GM18867 (cell line): ENCODE data around the gene SLC6A1.
A peak's percentile ranks its signal among the peaks of the same experiment; 100 is the strongest.
"Not testable (repeated sequence)": the region's sequence is repeated elsewhere in the genome, so short reads cannot be mapped to it uniquely, and the experiment has no call there.

Experiments used
- ATAC-seq: cut with Tn5 transposase; IDR thresholded peaks from one replicate; pipeline ENCODE4 v1.9.1; 2021; ENCODE audit warnings: mild to moderate bottlenecking, moderate library complexity; ENCODE audit not compliant: unreplicated experiment

SLC6A1 gene

GRCh38 chr3:11057655-11058054, 65.1 kb downstream of the SLC6A1 start:
- ATAC-seq = no peak

DNA sequence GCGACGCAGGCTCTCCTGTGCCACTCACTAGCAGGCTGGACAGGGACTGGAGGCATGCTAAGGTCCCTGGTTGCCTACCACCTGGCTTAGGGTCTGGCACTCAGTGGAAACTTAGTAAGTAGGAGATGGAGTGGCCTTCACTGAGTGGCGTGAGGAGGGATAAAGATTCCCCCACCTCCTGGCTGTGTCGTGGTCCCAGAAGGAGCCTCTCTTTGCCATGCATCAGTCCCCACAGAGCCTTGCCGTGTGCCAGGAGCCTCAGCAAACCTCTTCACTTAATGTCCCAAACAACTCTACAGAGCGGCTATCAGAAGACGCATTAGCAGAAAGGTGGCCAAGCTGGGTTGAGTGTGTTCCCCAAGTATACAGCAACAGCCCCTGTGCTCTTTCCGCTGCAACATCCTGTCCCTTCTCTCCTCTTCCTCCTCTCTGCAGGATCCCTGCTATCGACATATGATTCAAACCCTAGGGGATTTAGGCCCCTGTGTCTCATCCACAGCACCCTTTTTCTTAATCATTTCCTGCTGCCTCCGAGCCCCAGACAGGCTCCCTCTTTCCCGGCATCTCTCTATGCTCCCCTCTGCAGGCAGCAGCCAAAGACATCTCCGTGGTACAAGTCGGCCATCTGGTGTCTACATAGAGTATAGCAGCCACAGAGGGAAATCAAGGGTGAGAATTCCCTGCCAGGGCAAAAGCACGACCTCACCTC, 66.7 kb downstream of the SLC6A1 start:
- no peak for ATAC-seq

- ATAC-seq = no peak
These were observed 67.2 kb downstream of the SLC6A1 start for GRCh38 chr3:11059799-11060115.

DNA sequence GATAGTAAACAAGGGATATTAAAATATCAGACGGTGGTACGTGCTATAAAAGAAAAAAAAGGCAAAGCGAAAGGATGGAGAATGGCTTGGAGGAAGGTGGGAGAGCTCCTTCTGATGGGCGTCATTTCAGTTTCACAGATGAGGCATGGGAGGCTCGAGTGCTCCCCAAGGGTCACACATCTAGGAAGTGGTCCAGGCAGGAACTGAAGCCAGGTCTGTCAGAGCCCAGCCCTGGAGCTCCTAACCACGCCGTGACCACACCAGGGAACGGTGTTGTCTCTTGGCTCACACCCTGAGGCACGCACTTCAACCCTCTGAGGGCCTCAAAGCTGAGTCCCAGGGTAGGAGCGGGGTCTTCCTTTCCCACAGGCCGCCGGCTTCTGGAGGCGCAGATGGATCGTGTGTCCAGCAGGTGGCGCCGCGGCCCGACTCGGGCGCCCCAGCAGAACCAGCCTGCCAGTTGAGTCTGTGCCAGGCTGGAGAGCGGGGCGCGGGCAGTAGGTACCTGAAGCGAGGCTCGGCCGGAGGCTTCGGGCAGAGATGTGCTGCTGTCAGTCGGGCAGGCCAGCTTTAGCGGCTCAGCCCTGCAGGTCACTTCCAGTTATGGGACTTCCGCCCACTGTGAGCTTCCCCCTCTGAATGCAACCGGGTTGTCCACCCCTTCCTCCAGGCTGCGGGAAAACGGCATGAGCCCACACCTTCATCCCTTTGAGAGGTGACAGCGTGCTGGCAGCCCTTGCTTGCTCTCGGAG, 68.1 kb downstream of the SLC6A1 start:
- ATAC-seq = peak; percentile 46

- not testable (repeated sequence) for ATAC-seq
These were observed 68.8 kb downstream of the SLC6A1 start for GRCh38 chr3:11061268-11061871.

- ATAC-seq = no peak
These were observed 70.2 kb downstream of the SLC6A1 start for GRCh38 chr3:11062704-11063103.

DNA sequence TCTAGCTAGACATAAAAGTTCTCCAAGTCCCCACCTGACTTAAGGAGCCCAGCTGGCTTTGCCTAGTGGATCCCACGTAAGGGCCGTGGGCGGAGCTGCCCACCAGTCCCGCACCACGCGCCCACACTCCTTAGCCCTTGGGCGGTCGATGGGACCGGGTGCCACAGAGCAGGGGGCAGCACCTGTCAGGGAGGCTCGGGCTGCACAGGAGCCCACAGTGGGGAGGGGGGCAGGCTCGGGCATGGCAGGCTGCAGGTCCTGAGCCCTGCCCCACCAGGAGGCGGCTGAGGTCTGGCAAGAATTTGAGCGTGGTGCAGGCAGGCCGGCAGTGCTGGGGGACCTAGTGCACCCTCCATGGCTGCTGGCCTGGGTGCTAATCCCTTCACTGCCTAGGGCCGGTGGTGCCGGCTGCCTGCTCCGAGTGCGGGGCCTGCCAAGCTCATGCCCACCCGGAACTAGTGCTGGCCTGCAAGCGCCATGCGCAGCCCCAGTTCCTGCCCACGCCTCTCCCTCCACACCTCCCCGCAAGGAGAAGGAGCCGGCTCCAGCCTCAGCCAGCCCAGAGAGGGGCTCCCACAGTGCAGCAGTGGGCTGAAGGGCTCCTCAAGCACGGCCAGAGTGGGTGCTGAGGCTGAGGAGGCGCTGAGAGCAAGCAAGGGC, 78.7 kb downstream of the SLC6A1 start:
- ATAC-seq = no peak

DNA sequence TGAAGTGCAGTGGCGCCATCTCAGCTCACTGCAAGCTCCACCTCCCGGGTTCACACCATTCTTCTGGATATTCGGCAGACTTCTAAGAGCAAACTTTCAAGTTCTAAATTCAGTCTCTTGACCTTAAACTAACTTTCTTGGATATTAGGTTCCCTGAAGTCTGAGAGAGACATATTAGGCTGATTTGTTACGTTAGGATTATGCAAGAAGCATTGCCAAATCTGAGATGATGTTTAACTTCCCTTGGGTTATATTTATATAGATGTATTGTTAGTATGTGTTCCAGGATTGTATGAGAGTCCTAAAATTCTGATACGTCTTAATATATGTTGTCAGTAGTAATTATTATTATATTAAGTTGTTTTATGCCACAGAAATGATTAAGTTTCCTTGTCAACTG, 80.1 kb downstream of the SLC6A1 start:
- ATAC-seq = no peak

DNA sequence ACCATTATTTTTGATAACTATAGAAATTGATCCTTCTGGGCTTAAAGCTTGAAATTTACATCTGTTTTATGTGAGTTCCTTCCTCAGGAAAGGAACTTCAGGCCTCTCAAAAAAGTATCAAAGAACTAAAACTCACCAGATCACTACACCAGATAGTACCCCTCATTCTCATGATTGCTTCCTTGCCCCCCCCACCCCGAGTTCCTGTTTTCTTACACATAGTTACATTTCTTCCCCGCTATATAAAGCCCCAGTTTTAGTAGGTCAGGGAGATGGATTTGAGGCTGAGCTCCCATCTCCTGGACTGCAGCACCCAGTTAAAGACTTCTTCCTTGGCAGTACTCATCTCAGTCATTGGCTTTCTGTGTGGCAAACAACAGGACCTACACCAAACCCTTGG, 81.5 kb downstream of the SLC6A1 start:
- ATAC-seq = no peak

DNA sequence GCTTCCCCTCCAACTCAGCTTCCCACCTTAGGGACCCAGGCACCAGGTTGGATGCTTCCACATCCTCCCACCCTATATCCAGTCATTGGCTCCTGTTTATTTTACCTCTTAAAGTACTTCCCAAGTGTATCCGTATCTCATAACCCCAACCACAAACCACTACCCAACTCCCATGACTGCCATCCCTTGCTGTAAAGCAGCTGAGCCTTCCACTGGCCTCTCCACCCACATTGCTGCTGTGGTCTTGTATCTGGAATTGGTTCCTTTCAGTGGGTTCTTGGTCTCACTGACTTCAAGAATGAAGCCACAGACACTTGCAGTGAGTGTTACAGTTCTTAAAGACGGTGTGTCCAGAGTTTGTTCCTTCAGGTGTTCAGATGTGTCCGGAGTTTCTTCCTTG, 81.9 kb downstream of the SLC6A1 start:
- ATAC-seq = no peak

DNA sequence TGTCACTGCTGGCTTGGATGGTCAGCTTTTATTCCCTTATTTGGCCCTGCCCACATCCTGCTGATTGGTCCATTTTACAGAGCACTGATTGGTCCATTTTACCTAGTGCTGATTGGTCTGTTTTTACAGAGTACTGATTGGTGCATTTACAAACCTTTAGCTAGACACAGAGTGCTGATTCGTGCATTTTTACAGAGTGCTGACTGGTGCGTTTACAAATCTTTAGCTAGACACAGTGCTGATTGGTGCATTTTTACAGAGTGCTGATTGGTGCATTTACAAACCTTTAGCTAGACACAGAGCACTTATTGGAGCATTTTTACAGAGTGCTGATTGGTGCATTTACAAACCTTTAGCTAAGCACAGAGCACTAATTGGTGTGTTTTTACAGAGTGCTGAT, 82.6 kb downstream of the SLC6A1 start:
- ATAC-seq = not testable (repeated sequence)

GRCh38 chr3:11076711-11077110, 84.2 kb downstream of the SLC6A1 start:
- no peak for ATAC-seq

GRCh38 chr3:11077466-11077865, 84.9 kb downstream of the SLC6A1 start:
- ATAC-seq = no peak

- no peak for ATAC-seq
These were observed 86.4 kb downstream of the SLC6A1 start for GRCh38 chr3:11078826-11079515.

- ATAC-seq = no peak
These were observed 87.9 kb downstream of the SLC6A1 start for GRCh38 chr3:11080492-11080891.

DNA sequence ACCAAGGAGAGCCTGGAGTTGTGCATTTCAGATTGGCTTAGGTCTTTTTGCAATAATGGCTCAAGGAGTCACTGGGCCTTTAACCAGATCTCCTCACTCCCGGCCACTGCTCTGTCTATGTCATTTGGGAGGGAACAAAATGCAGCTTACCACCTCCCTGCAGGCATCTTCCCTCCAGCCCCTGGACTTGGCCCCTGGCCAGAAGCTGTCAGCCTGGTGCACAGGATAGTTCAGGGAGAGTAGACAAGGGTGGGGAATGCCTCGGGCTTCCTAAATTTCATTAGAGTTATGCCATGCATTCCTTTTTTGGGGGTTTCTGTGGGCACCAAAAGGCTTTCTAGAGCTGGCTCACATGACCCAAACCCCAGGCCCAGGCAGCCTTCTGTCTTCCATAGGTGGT, 91.5 kb downstream of the SLC6A1 start:
- ATAC-seq = no peak

- ATAC-seq = no peak
These were observed 92.1 kb downstream of the SLC6A1 start for GRCh38 chr3:11084677-11085076.

DNA sequence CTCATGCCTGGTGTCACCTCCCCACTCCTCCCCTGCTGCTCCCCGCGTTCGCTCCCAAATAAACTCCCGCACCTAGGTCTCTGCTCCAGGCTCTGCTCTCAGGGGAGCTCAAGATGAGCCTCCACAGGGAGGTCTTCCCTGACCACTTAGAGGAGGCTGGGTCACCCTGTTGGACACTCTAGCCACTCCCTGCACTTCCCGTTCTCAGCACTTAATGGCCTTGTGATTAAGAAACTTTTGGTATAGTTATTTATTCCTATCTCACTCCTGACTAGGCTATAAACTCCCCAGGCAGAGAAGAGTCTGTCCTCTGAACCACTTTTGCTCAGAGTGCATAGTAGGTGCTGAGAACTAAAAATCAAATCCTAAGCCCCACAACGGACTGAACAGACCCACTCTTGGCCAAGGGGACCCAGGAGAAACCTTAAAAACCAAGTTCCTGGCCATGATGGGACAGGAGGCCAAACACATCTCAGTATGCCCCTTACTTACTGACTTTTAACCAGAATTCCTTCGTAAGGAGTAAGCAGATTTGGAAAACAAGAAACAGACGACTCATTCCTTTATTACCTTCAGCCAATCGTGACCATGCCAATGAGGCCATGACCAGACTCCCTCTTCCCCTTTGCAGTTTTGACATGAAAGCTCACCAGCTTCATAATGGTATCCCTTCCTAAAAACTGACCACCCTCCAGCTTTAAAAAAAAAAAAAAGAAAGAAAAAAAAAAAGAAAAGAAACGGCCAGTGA, 92.7 kb downstream of the SLC6A1 start:
- no peak for ATAC-seq

DNA sequence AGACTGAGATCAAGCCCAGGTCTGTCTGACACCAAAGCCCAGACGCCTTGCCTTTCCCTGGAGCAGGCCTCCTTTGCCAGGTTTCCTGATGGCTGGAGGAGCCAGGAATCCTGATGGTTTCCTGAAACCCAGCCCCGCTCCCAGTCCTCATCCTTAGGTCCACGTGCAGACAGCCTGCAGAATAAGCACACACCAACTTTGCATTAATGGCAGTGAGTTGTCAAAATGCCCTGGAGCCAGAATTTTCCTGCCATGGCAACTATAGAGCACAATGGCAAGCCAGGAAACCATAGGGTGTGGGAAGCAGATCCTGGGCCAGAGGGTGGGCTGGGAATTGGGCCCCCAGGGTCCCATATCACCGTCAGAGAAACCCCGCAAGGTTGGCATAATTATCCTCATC, 94.3 kb downstream of the SLC6A1 start:
- ATAC-seq = no peak

DNA sequence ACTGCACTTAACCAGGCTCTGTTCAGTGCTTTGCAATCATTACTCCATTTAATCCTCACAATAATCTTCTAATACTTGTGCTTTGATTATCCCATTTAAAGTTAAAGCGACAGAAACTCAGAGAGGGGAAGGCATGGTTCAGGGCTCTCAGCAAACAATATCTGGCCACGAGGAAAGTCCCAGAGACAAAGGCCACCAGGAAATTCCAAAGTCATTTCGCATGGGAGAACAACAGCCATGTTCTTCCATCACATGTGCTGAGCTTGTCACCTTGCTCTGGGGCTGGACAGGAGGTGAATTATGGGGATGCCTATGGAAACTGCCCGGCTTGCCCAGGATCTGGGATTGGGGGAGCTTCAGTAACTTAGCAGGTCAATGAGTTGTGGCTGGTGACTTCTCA, 95.5 kb downstream of the SLC6A1 start:
- no peak for ATAC-seq
